ENCODE results near the gene FGFRL1.

- TF ChIP-seq CTCF (conservative IDR thresholded peaks at IDR 0.05; ENCODE audit: low read depth, low read length): no peak
- TF ChIP-seq EZH2 (IDR thresholded peaks at IDR 0.05; ENCODE audit: borderline replicate concordance, low read depth, low read length, poor library complexity, severe bottlenecking): no peak
Observed at GRCh38 chr4:1010395-1011021, 918 bp upstream of the FGFRL1 start.
